Panc1 (cell line): ENCODE results near the gene ISG15. TPM values are rescaled to one million over a fixed set of nuclear protein-coding genes. Genes with fewer than 3 reads are reported as not detected.

ENCODE experiments used
- ATAC-seq: fragments of 200-7000 bp; cut with Tn5 transposase; 2 replicates; pipeline ENCODE4 v1.9.1; 2020; ENCODE audit warnings: mild to moderate bottlenecking, moderate library complexity
- BruUV-seq: library from RNA; stranded (reverse); fragments of 400-500 nt; replicated peaks from 2 replicates; lab custom pipeline; 2021; lab: Mats Ljungman, UMichigan
- CTCF ChIA-PET: fragments of 300-600 bp; sonication (Branson Sonifier 250); formaldehyde crosslinking; loops from one replicate; lab custom pipeline; 2022; ENCODE audit warnings: antibody characterized with exemption; lab: Charles Lee
- POLR2A ChIA-PET: fragments of 300-600 bp; sonication (Branson Sonifier 250); formaldehyde crosslinking; loops from one replicate; lab custom pipeline; 2022; ENCODE audit warnings: antibody characterized with exemption; lab: Charles Lee
- DNase-seq: peaks from one replicate; pipeline ENCODE4 v3.0.0-alpha.2; 2010; ENCODE audit warnings: low read depth, low spot score
- H3K27ac ChIP-seq: 2 replicates; pipeline ENCODE4 v1.5.1; 2011; ENCODE audit warnings: mild to moderate bottlenecking, low read length, inconsistent platforms
- H3K27me3 ChIP-seq: fragments of 200-500 bp; sonication (Bioruptor generic); 2 replicates; pipeline ENCODE4 v1.6.0; 2014; ENCODE audit warnings: low read length, inconsistent platforms; ENCODE audit not compliant: control insufficient read depth, insufficient read depth
- H3K36me3 ChIP-seq: fragments of 200-500 bp; sonication (Bioruptor generic); 2 replicates; pipeline ENCODE4 v1.5.1; 2014; ENCODE audit warnings: inconsistent platforms, mild to moderate bottlenecking, low read length, moderate library complexity; ENCODE audit not compliant: control insufficient read depth, insufficient read depth
- H3K4me1 ChIP-seq: 2 replicates; pipeline ENCODE4 v1.5.1; 2011; ENCODE audit warnings: inconsistent platforms, mild to moderate bottlenecking, low read length, moderate library complexity; ENCODE audit not compliant: control insufficient read depth, insufficient read depth
- H3K4me3 ChIP-seq, 2 experiments: 2 replicates each; pipeline ENCODE4 v1.5.1; 2011 to 2012; ENCODE audit warnings: low read depth in 2 of 2, low read length in 2 of 2, mild to moderate bottlenecking in 2 of 2, inconsistent platforms in 1 of 2, moderate library complexity in 1 of 2
- H3K9me3 ChIP-seq: fragments of 200-500 bp; sonication (Bioruptor generic); 2 replicates; pipeline ENCODE4 v1.5.1; 2014; ENCODE audit warnings: low read depth, mild to moderate bottlenecking, inconsistent platforms, low read length, moderate library complexity; ENCODE audit not compliant: control insufficient read depth, insufficient read depth
- POLR2AphosphoS5 ChIP-seq: IDR thresholded peaks from 2 replicates; pipeline ENCODE4 v1.6.1; 2012; ENCODE audit warnings: mild to moderate bottlenecking, low read depth, low read length, moderate library complexity
- SIN3A ChIP-seq: IDR thresholded peaks from 2 replicates; pipeline ENCODE4 v1.6.1; 2012; ENCODE audit warnings: low read depth, mild to moderate bottlenecking, low read length, moderate library complexity, borderline replicate concordance; ENCODE audit not compliant: insufficient read depth
- TCF7L2 ChIP-seq: IDR thresholded peaks from 2 replicates; pipeline ENCODE4 v1.6.1; 2011; ENCODE audit warnings: mild to moderate bottlenecking, low read depth, low read length, inconsistent platforms
- in situ Hi-C: cut with HindIII; loops from 2 replicates; pipeline ENCODE4 v1.10.0; 2016; ENCODE audit warnings: low sequenced_read_pairs, low pct_unique_long_range_greater_than_20kb
- intact Hi-C: fragments of 100-400 bp; cut with micrococcal nuclease; formaldehyde crosslinking; loops from one replicate; pipeline ENCODE4 v1.10.0; 2022; ENCODE audit not compliant: unreplicated experiment
- total RNA-seq: library from RNA; stranded (reverse); gene quantifications from one replicate; pipeline ENCODE4 v1.2.1, GENCODE V29; 2021; ENCODE audit not compliant: unreplicated experiment
- TF ChIP-seq, protein P1 (sequence below): fragments of 450-650 bp; IDR thresholded peaks from 2 replicates; pipeline ENCODE4 v1.5.1; 2017; ENCODE audit warnings: mild to moderate bottlenecking
- TF ChIP-seq, protein P2 (sequence below), 2 experiments: IDR thresholded peaks; 2 replicates each; pipeline ENCODE4 v1.6.1; 2011 to 2012; ENCODE audit warnings: low read depth in 2 of 2, control low read depth in 1 of 2, low read length in 1 of 2, mild to moderate bottlenecking in 1 of 2, moderate library complexity in 1 of 2; ENCODE audit not compliant: insufficient read depth in 1 of 2

Gene ISG15
- total RNA-seq, 1 experiment from 2014 or later = 102 TPM

DNA sequence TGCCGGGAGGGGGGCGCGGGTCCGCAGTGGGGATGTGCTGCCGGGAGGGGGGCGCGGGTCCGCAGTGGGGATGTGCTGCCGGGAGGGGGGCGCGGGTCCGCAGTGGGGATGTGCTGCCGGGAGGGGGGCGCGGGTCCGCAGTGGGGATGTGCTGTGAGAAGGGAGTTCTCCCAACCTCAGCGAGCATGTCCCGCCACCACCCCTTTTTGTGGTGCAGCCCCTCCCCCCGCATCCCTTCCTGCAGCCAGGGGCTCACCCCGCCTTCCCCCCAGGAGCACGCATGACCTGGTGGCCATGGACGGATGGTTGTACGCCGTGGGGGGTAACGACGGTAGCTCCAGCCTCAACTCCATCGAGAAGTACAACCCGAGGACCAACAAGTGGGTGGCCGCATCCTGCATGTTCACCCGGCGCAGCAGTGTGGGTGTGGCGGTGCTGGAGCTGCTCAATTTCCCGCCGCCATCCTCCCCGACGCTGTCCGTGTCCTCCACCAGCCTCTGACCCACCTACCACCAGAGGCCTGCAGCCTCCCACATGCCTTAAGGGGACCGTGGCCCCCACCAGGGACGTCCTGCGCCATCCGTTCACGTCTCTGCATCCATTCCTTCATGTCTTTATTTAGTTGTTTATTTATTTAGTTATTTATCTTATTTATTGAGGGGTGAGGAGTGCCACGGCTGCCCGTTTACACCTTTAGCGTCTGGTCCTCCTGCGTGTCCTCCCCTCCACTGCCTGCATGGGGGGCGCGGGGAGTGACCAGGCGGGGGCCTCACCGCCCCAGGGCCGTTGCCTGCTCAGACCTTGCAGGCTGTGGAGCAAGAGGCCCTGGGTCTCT is 48.4 kb upstream of the ISG15 start:
- Histone ChIP-seq H3K4me1 (peaks cover 13% of the 10 kb centered on the region), H3K9me3 (no peaks in the 10 kb centered on the region), H3K36me3 (no peaks in the 10 kb centered on the region), H3K4me3 (no peak overlapping the region), H3K27me3 (no peaks in the 10 kb centered on the region), H3K27ac (no peak overlapping the region)
- no peak for ATAC-seq
- DNase-seq = no peak
- CTCF ChIA-PET = no interaction called here
- intact Hi-C loops (no loop called here), in situ Hi-C loops (no loop called here)
- POLR2A ChIA-PET = no interaction called here
- BruUV-seq = TSS peak; percentile 47
- TF ChIP-seq SIN3A (no peak), TCF7L2 (no peak), POLR2AphosphoS5 (no peak)
- TF ChIP-seq, protein P1, sequence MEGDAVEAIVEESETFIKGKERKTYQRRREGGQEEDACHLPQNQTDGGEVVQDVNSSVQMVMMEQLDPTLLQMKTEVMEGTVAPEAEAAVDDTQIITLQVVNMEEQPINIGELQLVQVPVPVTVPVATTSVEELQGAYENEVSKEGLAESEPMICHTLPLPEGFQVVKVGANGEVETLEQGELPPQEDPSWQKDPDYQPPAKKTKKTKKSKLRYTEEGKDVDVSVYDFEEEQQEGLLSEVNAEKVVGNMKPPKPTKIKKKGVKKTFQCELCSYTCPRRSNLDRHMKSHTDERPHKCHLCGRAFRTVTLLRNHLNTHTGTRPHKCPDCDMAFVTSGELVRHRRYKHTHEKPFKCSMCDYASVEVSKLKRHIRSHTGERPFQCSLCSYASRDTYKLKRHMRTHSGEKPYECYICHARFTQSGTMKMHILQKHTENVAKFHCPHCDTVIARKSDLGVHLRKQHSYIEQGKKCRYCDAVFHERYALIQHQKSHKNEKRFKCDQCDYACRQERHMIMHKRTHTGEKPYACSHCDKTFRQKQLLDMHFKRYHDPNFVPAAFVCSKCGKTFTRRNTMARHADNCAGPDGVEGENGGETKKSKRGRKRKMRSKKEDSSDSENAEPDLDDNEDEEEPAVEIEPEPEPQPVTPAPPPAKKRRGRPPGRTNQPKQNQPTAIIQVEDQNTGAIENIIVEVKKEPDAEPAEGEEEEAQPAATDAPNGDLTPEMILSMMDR = no peak
- TF ChIP-seq, protein P2, sequence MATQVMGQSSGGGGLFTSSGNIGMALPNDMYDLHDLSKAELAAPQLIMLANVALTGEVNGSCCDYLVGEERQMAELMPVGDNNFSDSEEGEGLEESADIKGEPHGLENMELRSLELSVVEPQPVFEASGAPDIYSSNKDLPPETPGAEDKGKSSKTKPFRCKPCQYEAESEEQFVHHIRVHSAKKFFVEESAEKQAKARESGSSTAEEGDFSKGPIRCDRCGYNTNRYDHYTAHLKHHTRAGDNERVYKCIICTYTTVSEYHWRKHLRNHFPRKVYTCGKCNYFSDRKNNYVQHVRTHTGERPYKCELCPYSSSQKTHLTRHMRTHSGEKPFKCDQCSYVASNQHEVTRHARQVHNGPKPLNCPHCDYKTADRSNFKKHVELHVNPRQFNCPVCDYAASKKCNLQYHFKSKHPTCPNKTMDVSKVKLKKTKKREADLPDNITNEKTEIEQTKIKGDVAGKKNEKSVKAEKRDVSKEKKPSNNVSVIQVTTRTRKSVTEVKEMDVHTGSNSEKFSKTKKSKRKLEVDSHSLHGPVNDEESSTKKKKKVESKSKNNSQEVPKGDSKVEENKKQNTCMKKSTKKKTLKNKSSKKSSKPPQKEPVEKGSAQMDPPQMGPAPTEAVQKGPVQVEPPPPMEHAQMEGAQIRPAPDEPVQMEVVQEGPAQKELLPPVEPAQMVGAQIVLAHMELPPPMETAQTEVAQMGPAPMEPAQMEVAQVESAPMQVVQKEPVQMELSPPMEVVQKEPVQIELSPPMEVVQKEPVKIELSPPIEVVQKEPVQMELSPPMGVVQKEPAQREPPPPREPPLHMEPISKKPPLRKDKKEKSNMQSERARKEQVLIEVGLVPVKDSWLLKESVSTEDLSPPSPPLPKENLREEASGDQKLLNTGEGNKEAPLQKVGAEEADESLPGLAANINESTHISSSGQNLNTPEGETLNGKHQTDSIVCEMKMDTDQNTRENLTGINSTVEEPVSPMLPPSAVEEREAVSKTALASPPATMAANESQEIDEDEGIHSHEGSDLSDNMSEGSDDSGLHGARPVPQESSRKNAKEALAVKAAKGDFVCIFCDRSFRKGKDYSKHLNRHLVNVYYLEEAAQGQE (IDR thresholded peaks at IDR 0.05; ENCODE audit: insufficient read depth in 1 of 2, low read depth in 2 of 2, low read length in 1 of 2) = no peak

DNA sequence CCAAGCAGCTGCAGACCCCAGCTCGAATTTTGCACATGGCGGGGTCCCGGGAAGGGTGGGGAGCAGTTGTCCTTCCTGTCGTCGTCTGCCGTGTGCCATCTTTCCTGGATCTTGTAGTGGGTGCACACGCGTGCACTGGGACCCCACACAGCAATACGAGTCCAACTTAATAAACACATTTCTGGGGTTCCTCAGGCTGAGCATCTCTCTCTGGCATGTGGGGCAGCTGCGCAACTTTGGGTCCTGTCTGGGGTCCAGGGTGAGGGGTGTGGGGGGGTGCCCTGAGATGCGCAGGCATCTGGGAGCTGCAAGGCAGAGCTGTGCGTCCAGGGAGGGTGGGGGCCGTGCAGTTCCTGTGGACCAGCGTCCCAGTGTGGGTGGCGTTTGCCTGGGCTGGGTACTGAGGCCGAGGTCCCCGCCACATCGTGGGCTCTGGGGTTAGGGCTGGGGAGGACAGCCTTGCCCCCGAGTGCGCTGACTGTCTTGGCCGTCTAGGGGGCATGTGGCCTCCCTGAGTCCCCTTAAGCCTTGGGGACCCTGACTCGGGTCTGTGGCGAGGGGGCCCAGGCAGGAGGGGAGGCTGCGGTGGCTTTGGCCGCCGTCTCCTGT is 47.7 kb upstream of the ISG15 start:
- CTCF ChIA-PET = no interaction called here
- Histone ChIP-seq H3K4me3 (peak overlapping the region; percentile 59 to 68; a peak in 3 of 4 replicates), H3K4me1 (peaks cover 13% of the 10 kb centered on the region), H3K36me3 (no peaks in the 10 kb centered on the region), H3K9me3 (no peaks in the 10 kb centered on the region), H3K27ac (peak overlapping the region; percentile 84), H3K27me3 (no peaks in the 10 kb centered on the region)
- TF ChIP-seq POLR2AphosphoS5 (no peak), SIN3A (no peak), TCF7L2 (no peak)
- TF ChIP-seq, protein P1 = no peak
- TF ChIP-seq, protein P2 (IDR thresholded peaks at IDR 0.05; ENCODE audit: insufficient read depth in 1 of 2, low read depth in 2 of 2, low read length in 1 of 2) = no peak
- BruUV-seq = no TSS peak
- in situ Hi-C loops = no loop called here
- POLR2A ChIA-PET = no interaction called here
- peak; percentile 22 for ATAC-seq
- no peak for DNase-seq
- intact Hi-C loops = no loop called here
